ENCODE measurements around the gene METTL23.
A peak's percentile ranks its signal among the peaks of the same experiment; 100 is the strongest.

The METTL23 gene

DNA sequence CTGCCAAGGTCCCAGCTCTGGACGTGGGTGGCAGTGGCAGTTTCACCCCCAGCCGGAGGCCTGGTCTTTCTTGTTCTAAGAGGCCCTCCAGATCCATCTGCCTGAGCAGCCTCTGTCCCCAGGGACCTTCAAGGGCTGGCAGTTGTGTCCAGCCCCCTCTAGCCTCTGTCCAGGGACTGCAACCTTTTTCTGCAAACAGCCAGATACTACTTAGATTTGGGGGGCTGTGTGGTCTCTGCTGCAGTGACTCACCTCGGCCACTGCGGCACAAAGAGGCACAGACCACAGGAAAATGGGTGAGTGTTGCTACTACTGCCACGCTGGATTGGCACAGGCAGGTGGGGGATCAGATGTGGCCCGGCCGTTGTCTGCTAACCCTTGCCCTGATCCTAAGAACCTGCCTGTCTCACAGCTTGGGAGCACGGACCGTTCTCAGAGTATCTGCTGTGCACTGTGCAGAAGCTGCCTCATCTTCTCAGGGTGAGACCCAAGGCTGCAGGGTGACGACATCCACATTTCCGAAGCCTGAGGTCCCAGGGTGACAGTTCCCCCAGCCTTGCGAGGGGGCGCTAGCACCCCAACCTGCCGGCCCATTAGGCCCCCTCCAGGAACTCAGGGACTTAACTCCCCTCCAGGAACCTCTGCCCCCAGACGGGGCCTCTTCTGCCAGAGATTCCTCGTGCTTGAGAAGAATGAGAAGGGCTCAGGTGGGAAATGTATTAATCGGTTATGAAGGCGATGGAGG, 43.5 kb upstream of the METTL23 start:
- no peak for DNase-seq (ENCODE audit: low read depth)
- TF ChIP-seq, protein P1, sequence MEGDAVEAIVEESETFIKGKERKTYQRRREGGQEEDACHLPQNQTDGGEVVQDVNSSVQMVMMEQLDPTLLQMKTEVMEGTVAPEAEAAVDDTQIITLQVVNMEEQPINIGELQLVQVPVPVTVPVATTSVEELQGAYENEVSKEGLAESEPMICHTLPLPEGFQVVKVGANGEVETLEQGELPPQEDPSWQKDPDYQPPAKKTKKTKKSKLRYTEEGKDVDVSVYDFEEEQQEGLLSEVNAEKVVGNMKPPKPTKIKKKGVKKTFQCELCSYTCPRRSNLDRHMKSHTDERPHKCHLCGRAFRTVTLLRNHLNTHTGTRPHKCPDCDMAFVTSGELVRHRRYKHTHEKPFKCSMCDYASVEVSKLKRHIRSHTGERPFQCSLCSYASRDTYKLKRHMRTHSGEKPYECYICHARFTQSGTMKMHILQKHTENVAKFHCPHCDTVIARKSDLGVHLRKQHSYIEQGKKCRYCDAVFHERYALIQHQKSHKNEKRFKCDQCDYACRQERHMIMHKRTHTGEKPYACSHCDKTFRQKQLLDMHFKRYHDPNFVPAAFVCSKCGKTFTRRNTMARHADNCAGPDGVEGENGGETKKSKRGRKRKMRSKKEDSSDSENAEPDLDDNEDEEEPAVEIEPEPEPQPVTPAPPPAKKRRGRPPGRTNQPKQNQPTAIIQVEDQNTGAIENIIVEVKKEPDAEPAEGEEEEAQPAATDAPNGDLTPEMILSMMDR (conservative IDR thresholded peaks at IDR 0.05; ENCODE audit: low read depth, low read length) = peak; percentile 57
- H3K4me3 ChIP-seq (ENCODE audit: low read length) = no peak overlapping the region

DNA sequence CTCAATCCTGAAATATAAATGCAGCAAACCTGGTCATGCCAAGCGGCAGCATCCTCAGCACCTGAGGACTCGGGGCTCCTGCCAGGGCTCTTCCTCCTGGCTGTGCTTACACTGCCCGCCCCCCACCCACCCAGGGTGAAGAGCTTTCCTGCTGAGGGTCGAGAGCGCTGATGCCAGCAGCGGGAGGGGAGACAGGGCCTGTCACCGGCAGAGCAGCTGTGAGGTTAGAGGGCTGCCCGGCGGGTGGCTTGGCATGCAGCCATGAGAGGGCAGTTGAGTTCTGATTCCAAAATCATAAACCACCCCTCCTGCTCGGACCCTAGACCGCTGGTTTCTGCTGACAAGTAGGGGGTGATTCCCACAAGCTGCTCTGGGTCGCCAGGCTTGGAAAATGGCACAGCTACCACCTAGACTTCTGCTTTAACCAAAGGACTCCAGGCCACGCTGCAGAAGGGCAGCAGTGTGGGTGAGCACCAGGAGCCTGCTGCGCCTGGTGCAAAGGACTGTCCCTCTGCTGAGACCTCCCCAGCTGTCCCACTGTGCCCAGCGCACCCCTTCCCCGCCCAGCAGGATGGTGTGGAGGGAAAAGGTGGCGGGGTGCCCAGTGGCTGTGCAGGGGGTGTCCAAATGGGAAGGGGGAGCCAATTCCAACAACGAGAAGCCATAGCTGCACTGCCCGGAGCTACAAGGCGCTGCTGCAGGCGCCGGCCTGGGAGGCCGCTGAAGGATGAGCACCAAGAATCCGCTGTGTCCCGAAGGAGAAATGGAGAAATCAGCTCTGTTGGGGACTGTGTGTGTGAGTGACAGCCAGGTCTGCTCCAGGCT, 42.5 kb upstream of the METTL23 start:
- TF ChIP-seq, protein P1 (conservative IDR thresholded peaks at IDR 0.05; ENCODE audit: low read depth, low read length) = no peak
- no peak for DNase-seq (ENCODE audit: low read depth)
- no peak overlapping the region for H3K4me3 ChIP-seq (ENCODE audit: low read length)

- no peak for DNase-seq (ENCODE audit: low read depth)
- TF ChIP-seq, protein P1 (conservative IDR thresholded peaks at IDR 0.05; ENCODE audit: low read depth, low read length) = no peak
- no peak overlapping the region for H3K4me3 ChIP-seq (ENCODE audit: low read length)
Measured at GRCh38 chr17:76684756-76685155, 41.9 kb upstream of the METTL23 start.

GRCh38 chr17:76685366-76685765, 41.3 kb upstream of the METTL23 start:
- TF ChIP-seq, protein P1 (conservative IDR thresholded peaks at IDR 0.05; ENCODE audit: low read depth, low read length) = no peak
- H3K4me3 ChIP-seq (ENCODE audit: low read length) = no peak overlapping the region
- no peak for DNase-seq (ENCODE audit: low read depth)

DNA sequence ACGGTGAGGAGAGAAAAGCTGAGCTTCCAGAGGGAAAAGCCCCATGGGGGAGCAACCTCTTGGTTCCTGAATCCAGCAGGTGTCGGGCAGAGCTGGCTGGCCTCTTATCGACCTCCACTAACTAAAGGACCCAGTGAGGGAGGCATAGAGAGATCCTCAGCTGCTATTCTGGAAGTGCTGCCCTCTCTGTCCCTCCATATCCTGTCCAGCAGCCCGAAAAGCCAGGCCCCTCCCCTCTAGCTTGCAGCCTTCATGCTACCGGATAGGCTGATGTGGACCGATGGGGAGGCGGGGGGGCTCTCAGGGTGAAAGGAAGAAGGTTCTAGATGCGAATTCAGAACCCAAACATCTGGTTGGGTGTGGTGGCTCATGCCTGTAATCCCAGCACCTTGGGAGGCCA, 40.8 kb upstream of the METTL23 start:
- no peak overlapping the region for H3K4me3 ChIP-seq (ENCODE audit: low read length)
- TF ChIP-seq, protein P1 (conservative IDR thresholded peaks at IDR 0.05; ENCODE audit: low read depth, low read length) = no peak
- no peak for DNase-seq (ENCODE audit: low read depth)

DNA sequence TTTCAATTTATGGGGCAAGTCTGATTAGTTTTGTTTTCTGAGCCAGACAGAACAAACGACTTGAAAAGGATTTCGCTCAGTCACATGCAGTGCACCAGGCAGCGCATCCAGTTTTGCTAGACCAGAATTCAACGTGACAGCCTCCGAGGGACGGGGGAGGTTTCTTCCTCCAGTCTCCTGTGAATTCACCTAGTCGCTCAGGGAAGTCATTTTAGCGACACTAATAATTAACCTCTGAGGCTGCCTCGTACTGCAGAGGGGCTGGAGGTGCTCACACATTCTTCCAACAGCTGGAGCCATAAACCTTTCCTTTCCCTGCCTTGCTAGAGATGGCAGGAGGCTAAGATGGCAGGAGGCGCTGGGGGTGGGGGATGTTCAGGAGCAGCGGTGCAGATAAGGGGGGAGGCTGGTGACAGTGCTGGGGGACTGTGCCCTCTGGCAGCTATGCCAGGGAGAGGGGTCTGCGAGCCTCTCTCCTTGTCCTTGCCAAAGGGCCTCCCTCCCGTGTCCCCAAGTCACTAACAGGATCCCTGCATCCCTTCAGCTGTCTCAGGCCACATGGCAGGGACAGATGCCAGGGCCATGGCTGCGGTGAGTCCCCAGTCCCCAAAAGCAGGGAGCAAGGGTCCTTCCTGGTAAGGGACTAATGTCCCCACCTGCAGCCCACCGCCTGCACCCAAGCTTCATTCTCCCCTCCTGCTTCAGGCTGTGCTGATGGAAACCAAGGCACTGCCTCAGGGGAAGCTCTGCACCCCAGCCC, 39.9 kb upstream of the METTL23 start:
- no peak overlapping the region for H3K4me3 ChIP-seq (ENCODE audit: low read length)
- TF ChIP-seq, protein P1 (conservative IDR thresholded peaks at IDR 0.05; ENCODE audit: low read depth, low read length) = no peak
- DNase-seq (ENCODE audit: low read depth) = no peak
